ENCODE measurements around the gene CORO6.

Gene CORO6

GRCh38 chr17:29630630-29631193, 8.0 kb upstream of the CORO6 start:
- H3K27me3 ChIP-seq (ENCODE audit: insufficient read depth, low read length) = no peaks in the 10 kb centered on the region
- H3K4me3 ChIP-seq (ENCODE audit: low read depth, low read length, poor library complexity, severe bottlenecking) = no peak overlapping the region
- no peaks in the 10 kb centered on the region for H3K4me1 ChIP-seq (ENCODE audit: insufficient read depth, low read length, severe bottlenecking)
- no peak for TF ChIP-seq EZH2 (IDR thresholded peaks at IDR 0.05; ENCODE audit: borderline replicate concordance, low read length)
- no peak for TF ChIP-seq CTCF (IDR thresholded peaks at IDR 0.05; ENCODE audit: low read length)
- no peaks in the 10 kb centered on the region for H3F3A ChIP-seq (ENCODE audit: insufficient read depth, low read length)
- H3K9me2 ChIP-seq (ENCODE audit: low read depth, low read length) = no peaks in the 10 kb centered on the region
- no peak overlapping the region for H3K9ac ChIP-seq (ENCODE audit: low read length)
- no peaks in the 10 kb centered on the region for H3K9me3 ChIP-seq (ENCODE audit: low read length)
- H3K79me2 ChIP-seq (ENCODE audit: insufficient read depth, low read length) = no peaks in the 10 kb centered on the region
- H3K27ac ChIP-seq (ENCODE audit: low read depth, low read length, poor library complexity, severe bottlenecking) = no peak overlapping the region
- peaks cover 78% of the 10 kb centered on the region for H3K36me3 ChIP-seq (ENCODE audit: insufficient read depth, low read length)
- H3K4me2 ChIP-seq (ENCODE audit: low read length) = no peak overlapping the region
- 0 out of 2 replicates have a peak, but pooled peaks cover 3% of the 10 kb centered on the region for H4K20me1 ChIP-seq (ENCODE audit: insufficient read depth, low read length)
- no peak overlapping the region for H2AFZ ChIP-seq (ENCODE audit: low read length)

GRCh38 chr17:29629839-29630238, 7.1 kb upstream of the CORO6 start:
- no peaks in the 10 kb centered on the region for H3K4me1 ChIP-seq (ENCODE audit: insufficient read depth, low read length, severe bottlenecking)
- H3F3A ChIP-seq (ENCODE audit: insufficient read depth, low read length) = no peaks in the 10 kb centered on the region
- H3K4me2 ChIP-seq (ENCODE audit: low read length) = no peak overlapping the region
- H3K9me2 ChIP-seq (ENCODE audit: low read depth, low read length) = no peaks in the 10 kb centered on the region
- no peak overlapping the region for H3K4me3 ChIP-seq (ENCODE audit: low read depth, low read length, poor library complexity, severe bottlenecking)
- TF ChIP-seq EZH2 (IDR thresholded peaks at IDR 0.05; ENCODE audit: borderline replicate concordance, low read length) (no peak), CTCF (IDR thresholded peaks at IDR 0.05; ENCODE audit: low read length) (no peak)
- no peak overlapping the region for H2AFZ ChIP-seq (ENCODE audit: low read length)
- H3K27ac ChIP-seq (ENCODE audit: low read depth, low read length, poor library complexity, severe bottlenecking) = no peak overlapping the region
- H4K20me1 ChIP-seq (ENCODE audit: insufficient read depth, low read length) = 0 out of 2 replicates have a peak, but pooled peaks cover 3% of the 10 kb centered on the region
- H3K9me3 ChIP-seq (ENCODE audit: low read length) = no peaks in the 10 kb centered on the region
- no peak overlapping the region for H3K9ac ChIP-seq (ENCODE audit: low read length)
- H3K36me3 ChIP-seq (ENCODE audit: insufficient read depth, low read length) = peaks cover 74% of the 10 kb centered on the region
- no peaks in the 10 kb centered on the region for H3K79me2 ChIP-seq (ENCODE audit: insufficient read depth, low read length)
- H3K27me3 ChIP-seq (ENCODE audit: insufficient read depth, low read length) = no peaks in the 10 kb centered on the region

GRCh38 chr17:29628644-29629043, 5.9 kb upstream of the CORO6 start:
- no peaks in the 10 kb centered on the region for H3K9me3 ChIP-seq (ENCODE audit: low read length)
- peaks cover 65% of the 10 kb centered on the region for H3K36me3 ChIP-seq (ENCODE audit: insufficient read depth, low read length)
- H3K4me2 ChIP-seq (ENCODE audit: low read length) = no peak overlapping the region
- H3K9ac ChIP-seq (ENCODE audit: low read length) = no peak overlapping the region
- H3K4me1 ChIP-seq (ENCODE audit: insufficient read depth, low read length, severe bottlenecking) = peaks cover under 1% of the 10 kb centered on the region
- no peaks in the 10 kb centered on the region for H3F3A ChIP-seq (ENCODE audit: insufficient read depth, low read length)
- no peak for TF ChIP-seq EZH2 (IDR thresholded peaks at IDR 0.05; ENCODE audit: borderline replicate concordance, low read length)
- TF ChIP-seq CTCF (IDR thresholded peaks at IDR 0.05; ENCODE audit: low read length) = no peak
- no peak overlapping the region for H3K27ac ChIP-seq (ENCODE audit: low read depth, low read length, poor library complexity, severe bottlenecking)
- H4K20me1 ChIP-seq (ENCODE audit: insufficient read depth, low read length) = 0 out of 2 replicates have a peak, but pooled peaks cover 3% of the 10 kb centered on the region
- H3K9me2 ChIP-seq (ENCODE audit: low read depth, low read length) = no peaks in the 10 kb centered on the region
- no peak overlapping the region for H2AFZ ChIP-seq (ENCODE audit: low read length)
- H3K27me3 ChIP-seq (ENCODE audit: insufficient read depth, low read length) = no peaks in the 10 kb centered on the region
- H3K4me3 ChIP-seq (ENCODE audit: low read depth, low read length, poor library complexity, severe bottlenecking) = no peak overlapping the region
- no peaks in the 10 kb centered on the region for H3K79me2 ChIP-seq (ENCODE audit: insufficient read depth, low read length)

Measured in OCI-LY1 (cell line).